ENCODE results near the gene RPS6KA4.

RPS6KA4 gene

DNA sequence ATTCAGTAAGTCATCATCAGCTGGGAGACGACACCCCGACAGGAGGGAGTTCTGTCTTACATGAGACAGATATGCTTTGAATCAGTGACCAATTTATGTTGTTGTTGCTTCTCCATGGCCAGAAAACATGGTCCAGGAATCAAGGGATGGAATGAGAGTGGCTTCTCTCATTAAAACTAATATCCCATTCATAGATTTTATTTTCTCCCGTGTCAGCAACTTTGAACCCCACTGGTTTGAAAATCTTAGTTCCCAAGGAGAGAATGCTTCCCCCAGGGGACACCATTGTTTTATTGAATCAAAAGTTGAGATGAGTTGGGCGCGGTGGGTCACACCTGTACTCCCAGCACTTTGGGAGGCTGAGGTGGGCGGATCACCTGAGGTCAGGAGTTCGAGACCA lies 42.8 kb downstream of the RPS6KA4 start:
- POLR2A ChIA-PET, result no interaction called here

DNA sequence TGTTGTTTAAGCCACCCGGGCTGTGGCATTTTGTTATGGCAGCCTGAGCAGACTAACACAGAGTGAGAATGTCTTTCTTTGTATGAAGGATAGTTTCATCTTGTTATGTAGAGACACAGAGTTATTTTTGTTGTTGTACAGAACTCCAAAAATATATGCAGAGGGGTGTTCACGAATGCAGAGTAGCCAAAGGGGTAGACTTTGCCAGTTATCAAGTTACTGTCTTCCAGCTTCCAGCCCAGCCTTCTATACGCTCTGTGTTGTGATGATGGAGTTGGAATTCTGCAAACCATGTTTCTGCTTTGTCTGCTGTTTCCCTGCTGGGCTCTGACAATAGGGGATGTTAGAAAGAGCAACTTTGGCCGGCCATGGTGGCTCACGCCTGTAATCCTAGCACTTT lies 44.1 kb downstream of the RPS6KA4 start:
- CTCF ChIA-PET, result no interaction called here

More for the DNA sequence above, 42.8 kb downstream of the RPS6KA4 start:
- CTCF ChIA-PET, result no interaction called here
- DNase-seq (ENCODE audit: extremely low spot score), result no peak
- no peak for TF ChIP-seq CTCF (IDR thresholded peaks at IDR 0.05; ENCODE audit: control extremely low read depth, extremely low read depth, low read depth, missing control alignments)

DNA sequence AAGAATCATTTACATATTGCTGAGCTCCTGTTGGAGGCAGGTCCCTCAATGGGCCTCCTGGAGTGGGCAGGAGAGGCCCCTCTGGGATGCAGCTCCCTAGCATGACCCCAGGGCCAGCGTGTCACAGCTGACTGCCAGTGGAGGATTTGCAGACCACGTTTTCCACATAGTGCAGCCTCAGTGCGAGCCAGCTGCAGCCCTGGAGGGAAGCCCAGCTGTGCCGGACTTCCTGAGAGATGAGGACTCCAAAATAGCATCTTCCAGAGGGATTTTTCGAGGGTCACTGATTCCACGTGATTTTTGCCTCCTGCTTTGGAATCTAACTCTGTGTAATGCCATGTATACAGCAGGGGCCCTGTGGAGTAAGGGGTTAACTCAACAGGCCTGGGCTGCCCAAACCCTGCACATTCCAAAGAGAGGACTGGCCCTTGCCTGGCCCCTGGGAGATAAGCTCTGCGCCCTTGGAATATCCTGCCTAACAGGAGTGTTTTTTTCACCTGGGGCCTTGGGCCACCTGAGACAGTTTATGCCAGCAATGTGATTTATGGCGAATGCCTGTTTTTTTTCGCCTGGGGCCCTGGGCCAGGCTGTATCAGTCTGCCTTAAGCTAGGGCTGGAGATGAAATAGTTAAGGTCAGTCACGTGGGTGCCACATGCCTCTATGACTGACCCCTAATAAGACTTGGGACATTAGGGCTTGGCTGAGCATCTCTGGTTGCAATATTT lies 47.4 kb downstream of the RPS6KA4 start:
- POLR2A ChIA-PET, result no interaction called here

More for the DNA sequence above, 44.1 kb downstream of the RPS6KA4 start:
- no peak for DNase-seq (ENCODE audit: extremely low spot score)
- POLR2A ChIA-PET, result no interaction called here
- no peak for TF ChIP-seq CTCF (IDR thresholded peaks at IDR 0.05; ENCODE audit: control extremely low read depth, extremely low read depth, low read depth, missing control alignments)

GRCh38 chr11:64407221-64407620 lies 48.3 kb downstream of the RPS6KA4 start:
- no peak for TF ChIP-seq CTCF (IDR thresholded peaks at IDR 0.05; ENCODE audit: control extremely low read depth, extremely low read depth, low read depth, missing control alignments)
- ChIA-PET POLR2A (no interaction called here), CTCF (interaction anchor here (0.8 to 1.2 kb wide), 3 partner anchors 11 to 89 kb away, joined by 3 to 5 read pairs (median 3); partner anchors contain the start of gene PRDX5)
- DNase-seq (ENCODE audit: extremely low spot score), result no peak

More for the DNA sequence above, 47.4 kb downstream of the RPS6KA4 start:
- TF ChIP-seq CTCF (IDR thresholded peaks at IDR 0.05; ENCODE audit: control extremely low read depth, extremely low read depth, low read depth, missing control alignments), result no peak
- CTCF ChIA-PET, result interaction anchor here (0.8 to 1.5 kb wide), 3 partner anchors 12 to 43 kb away, joined by 3 to 5 read pairs (median 4); no protein-coding TSS in a partner anchor
- DNase-seq (ENCODE audit: extremely low spot score), result no peak

GRCh38 chr11:64407630-64408029 lies 48.7 kb downstream of the RPS6KA4 start:
- ChIA-PET CTCF (interaction anchor here (1.0 to 1.4 kb wide), 2 partner anchors 42 to 90 kb away, joined by 3 to 6 read pairs; partner anchors contain the start of gene PRDX5), POLR2A (no interaction called here)
- no peak for TF ChIP-seq CTCF (IDR thresholded peaks at IDR 0.05; ENCODE audit: control extremely low read depth, extremely low read depth, low read depth, missing control alignments)
- DNase-seq (ENCODE audit: extremely low spot score), result no peak

GRCh38 chr11:64409278-64409677 lies 50.3 kb downstream of the RPS6KA4 start:
- ChIA-PET CTCF (interaction anchor here (1.4 to 1.9 kb wide), 2 partner anchors 21 to 40 kb away, joined by 4 to 6 read pairs; no protein-coding TSS in a partner anchor), POLR2A (no interaction called here)
- no peak for TF ChIP-seq CTCF (IDR thresholded peaks at IDR 0.05; ENCODE audit: control extremely low read depth, extremely low read depth, low read depth, missing control alignments)
- no peak for DNase-seq (ENCODE audit: extremely low spot score)

Data from GM10248 (cell line).